Choroid plexus epithelial cell (primary cell): Measurements from ENCODE around the gene ZNF74.

Experiments
- DNase-seq: peaks from one replicate; pipeline ENCODE4 v3.0.0-alpha.2; 2010; ENCODE audit warnings: low read depth
- H3K4me3 ChIP-seq: 2 replicates; pipeline ENCODE4 v1.5.1; 2011; ENCODE audit warnings: low read depth, mild to moderate bottlenecking, control low read depth, low read length, moderate library complexity
- TF ChIP-seq, protein P1 (sequence below): conservative IDR thresholded peaks from 2 replicates; pipeline ENCODE4 v1.5.1; 2011; ENCODE audit warnings: low read depth, mild to moderate bottlenecking, control low read depth, inconsistent platforms, low read length, moderate library complexity

Gene ZNF74

DNA sequence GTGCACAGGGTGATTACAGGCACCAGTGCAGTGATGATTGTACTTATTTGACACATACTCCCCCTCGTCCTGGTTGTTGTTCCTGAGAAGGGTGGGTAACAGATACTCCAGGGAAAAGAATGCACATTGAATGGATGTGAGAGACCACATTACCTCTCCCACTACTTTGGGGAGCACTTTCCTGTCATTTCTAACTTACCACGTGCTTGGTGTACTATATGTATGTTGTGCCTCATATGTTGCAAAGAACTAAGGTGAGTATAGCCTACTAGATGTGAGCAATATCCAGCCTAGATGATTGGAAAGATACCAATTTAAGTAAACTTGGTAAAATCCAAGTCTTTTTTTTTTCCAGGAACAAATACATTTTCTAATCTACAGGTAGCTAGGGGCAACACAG is 58.0 kb downstream of the ZNF74 start:
- TF ChIP-seq, protein P1, sequence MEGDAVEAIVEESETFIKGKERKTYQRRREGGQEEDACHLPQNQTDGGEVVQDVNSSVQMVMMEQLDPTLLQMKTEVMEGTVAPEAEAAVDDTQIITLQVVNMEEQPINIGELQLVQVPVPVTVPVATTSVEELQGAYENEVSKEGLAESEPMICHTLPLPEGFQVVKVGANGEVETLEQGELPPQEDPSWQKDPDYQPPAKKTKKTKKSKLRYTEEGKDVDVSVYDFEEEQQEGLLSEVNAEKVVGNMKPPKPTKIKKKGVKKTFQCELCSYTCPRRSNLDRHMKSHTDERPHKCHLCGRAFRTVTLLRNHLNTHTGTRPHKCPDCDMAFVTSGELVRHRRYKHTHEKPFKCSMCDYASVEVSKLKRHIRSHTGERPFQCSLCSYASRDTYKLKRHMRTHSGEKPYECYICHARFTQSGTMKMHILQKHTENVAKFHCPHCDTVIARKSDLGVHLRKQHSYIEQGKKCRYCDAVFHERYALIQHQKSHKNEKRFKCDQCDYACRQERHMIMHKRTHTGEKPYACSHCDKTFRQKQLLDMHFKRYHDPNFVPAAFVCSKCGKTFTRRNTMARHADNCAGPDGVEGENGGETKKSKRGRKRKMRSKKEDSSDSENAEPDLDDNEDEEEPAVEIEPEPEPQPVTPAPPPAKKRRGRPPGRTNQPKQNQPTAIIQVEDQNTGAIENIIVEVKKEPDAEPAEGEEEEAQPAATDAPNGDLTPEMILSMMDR: no peak
- H3K4me3 ChIP-seq: no peak overlapping the region
- DNase-seq: no peak

DNA sequence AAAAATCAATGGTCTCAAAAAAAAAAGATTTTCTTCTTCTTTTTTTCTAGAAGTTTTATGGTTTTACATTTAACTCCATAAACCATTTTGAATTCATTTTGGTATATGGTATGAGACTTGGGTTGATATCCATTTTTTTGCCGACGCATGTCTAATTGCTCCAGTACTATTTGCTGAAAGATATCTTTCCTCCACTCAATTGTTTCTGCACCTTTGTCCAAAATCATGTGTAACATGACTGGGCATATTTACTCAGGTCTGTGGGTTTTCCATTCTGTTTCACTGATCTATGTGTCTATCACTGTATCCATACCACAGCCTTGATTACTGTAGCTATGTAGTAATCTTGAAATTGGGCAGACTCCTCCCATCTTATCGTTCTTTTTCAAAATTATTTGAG is 59.3 kb downstream of the ZNF74 start:
- H3K4me3 ChIP-seq: no peak overlapping the region
- no peak for DNase-seq
- TF ChIP-seq, protein P1: no peak

DNA sequence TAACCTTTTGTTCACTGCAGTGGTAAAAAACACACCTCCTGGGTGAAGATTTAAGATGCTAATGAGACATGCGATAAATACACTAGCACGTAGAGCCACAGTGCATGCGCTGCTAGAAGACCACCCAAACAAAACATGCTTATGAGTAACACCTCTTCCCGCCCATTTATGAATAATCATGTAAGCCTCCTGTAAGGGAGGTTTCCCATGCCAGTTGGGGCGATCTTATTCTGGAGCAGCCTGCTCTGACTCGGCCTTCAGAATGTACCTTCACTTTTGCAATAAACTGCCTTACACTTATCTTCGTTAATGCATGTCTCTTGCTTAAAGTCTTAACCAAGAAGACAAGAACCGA is 61.7 kb downstream of the ZNF74 start:
- TF ChIP-seq, protein P1: no peak
- DNase-seq: no peak

DNA sequence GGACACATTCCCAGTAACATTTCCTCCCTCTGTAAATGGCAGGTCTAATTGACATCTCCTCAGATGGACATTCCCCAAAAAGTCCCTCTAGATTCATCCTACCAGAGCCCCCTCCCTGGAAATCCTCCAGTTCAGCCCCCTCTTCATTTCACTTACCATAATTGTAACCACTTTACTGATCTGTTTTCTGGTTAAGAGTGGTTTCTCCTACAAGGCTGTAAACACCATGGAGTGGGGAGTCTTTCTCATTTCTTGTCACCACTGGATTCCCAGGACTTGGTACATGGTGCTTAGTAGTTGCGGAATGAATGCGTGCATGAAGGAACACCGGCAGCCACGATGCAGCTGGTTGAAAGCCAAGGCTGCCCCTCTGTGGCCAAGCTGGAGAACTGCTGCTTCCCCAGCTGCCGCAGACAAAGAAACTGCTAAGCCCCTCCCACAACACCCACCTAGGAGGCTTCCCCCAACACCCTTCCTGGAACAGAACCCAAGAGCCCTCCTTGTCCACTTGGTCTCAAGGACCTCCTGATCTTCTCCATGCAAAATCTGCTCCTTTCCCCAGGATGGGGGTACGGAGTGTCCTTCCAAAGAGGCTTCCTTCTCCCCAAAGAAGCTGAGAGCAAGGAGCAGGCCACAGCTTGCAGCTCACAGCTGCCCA is 62.2 kb downstream of the ZNF74 start:
- TF ChIP-seq, protein P1: peak; percentile 96
- DNase-seq: peak; percentile 91
- H3K4me3 ChIP-seq: no peak overlapping the region

More for the DNA sequence above, 61.7 kb downstream of the ZNF74 start:
- no peak overlapping the region for H3K4me3 ChIP-seq

DNA sequence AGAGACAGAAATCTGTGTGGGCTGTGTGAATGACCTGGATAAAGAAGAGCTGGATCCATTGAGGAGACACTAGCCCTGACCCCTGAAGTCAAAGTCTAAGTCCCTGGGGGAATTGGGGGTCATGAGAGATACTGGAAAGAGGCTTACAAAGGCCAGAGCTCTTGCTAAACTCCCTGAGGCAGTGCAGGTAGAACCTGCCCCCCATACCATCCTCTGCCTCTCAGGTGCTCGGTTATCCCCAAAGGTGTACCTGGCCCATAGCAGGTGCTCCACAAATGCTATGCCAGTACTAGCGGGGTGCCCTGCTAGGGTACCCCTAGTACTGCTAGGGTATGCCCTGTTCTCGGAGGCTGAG is 62.7 kb downstream of the ZNF74 start:
- TF ChIP-seq, protein P1: no peak
- DNase-seq: no peak
- H3K4me3 ChIP-seq: no peak overlapping the region

DNA sequence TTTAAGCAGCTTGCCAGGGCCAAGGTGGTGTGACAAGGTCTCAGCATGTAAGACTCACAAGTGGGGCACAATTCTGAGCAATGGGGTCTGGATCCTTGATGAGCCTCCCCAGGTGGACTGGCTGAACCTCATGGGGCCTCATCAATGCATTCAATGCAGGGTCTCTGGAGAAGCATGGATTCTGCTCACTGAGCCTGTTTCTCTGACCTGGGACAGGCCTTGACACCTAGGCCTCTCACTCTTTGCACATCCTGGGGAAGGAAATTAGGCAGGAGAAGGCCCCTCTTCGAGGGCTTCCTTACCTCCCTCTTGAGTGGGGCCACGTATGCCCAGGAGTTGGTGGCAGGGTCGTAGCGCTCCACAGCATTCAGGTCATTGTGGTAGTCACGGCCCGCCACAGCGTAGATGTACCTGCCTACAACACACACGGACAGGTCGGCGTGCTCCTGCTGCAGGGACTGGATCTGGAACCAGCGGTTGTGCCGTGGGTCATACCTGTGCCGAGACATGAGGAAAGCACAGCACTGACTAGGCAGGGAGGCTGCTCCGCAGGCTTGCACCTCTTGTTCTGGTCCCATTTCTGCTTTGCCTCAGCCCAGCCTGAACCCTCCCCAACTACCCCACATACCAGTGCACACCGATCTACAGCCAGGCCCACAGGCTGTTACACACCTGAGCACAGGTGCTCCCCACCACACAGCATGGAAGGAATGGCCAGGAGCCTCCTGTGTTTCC is 63.7 kb downstream of the ZNF74 start:
- H3K4me3 ChIP-seq: no peak overlapping the region
- TF ChIP-seq, protein P1: no peak

More for the DNA sequence above, 63.7 kb downstream of the ZNF74 start:
- no peak for DNase-seq
